NB4 (cell line): ENCODE data around the gene RGS2.

Source experiments
- DNase-seq: peaks from one replicate; pipeline ENCODE4 v3.0.0; 2010; ENCODE audit warnings: low read depth
- H3K4me3 ChIP-seq: one replicate; pipeline ENCODE4 v1.5.1; 2011; ENCODE audit warnings: mild to moderate bottlenecking, low read depth, low read length, moderate library complexity
- MYC ChIP-seq: IDR thresholded peaks from 2 replicates; pipeline ENCODE4 v1.6.1; 2011; ENCODE audit warnings: low read depth, low read length
- POLR2A ChIP-seq: IDR thresholded peaks from 2 replicates; pipeline ENCODE4 v1.6.1; 2011; ENCODE audit warnings: mild to moderate bottlenecking; ENCODE audit not compliant: insufficient read length; ENCODE audit errors: extremely low read depth
- TF ChIP-seq, protein P1 (sequence below): IDR thresholded peaks from one replicate; pipeline ENCODE4 v1.5.1; 2012; ENCODE audit warnings: low read depth, low read length
- TF ChIP-seq, protein P2 (sequence below): IDR thresholded peaks from 2 replicates; pipeline ENCODE4 v1.6.1; 2011; ENCODE audit warnings: low read depth, low read length

RGS2 gene, protein sequence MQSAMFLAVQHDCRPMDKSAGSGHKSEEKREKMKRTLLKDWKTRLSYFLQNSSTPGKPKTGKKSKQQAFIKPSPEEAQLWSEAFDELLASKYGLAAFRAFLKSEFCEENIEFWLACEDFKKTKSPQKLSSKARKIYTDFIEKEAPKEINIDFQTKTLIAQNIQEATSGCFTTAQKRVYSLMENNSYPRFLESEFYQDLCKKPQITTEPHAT

DNA sequence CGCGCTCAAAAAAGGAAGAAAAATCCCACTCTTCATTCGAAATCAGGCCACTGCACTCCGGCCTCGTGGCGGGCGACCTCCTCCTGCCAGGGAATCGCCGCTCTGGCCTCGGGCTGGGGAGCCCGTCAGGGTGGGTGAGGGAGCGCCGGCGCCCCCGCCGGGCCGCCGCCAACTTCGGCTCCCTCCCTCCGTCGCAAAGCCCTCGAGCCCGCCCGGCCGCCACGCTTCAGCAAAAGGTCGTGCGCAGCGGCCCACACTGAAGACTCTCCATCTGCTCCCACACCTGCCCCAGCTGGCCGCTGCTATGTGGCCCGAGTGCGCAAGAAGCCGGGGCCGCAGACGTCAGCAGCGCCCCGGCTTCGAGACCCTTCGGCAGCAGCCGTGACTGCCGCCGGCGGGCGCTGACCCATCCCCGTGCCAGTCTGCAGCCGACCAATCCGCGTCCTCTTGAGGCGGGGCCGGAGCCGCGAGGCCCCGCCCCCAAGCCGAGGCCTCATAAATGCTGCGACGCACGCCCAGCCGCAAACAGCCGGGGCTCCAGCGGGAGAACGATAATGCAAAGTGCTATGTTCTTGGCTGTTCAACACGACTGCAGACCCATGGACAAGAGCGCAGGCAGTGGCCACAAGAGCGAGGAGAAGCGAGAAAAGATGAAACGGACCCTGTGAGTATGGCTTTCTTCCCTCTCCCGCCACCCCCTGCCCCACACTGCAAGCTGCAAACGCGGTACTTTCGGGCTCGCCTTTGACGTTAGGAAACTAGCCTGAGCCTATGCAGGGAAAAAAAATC lies at the start of gene RGS2:
Gene RGS2, plus strand, starts transcription at position 522 of the 789 bp plus-strand sequence. Its CDS starts 33 bp downstream, at position 555.
- peak within 1 kb of the TSS; percentile 86 for H3K4me3 ChIP-seq
- DNase-seq = peak; percentile 92
- TF ChIP-seq, protein P1, sequence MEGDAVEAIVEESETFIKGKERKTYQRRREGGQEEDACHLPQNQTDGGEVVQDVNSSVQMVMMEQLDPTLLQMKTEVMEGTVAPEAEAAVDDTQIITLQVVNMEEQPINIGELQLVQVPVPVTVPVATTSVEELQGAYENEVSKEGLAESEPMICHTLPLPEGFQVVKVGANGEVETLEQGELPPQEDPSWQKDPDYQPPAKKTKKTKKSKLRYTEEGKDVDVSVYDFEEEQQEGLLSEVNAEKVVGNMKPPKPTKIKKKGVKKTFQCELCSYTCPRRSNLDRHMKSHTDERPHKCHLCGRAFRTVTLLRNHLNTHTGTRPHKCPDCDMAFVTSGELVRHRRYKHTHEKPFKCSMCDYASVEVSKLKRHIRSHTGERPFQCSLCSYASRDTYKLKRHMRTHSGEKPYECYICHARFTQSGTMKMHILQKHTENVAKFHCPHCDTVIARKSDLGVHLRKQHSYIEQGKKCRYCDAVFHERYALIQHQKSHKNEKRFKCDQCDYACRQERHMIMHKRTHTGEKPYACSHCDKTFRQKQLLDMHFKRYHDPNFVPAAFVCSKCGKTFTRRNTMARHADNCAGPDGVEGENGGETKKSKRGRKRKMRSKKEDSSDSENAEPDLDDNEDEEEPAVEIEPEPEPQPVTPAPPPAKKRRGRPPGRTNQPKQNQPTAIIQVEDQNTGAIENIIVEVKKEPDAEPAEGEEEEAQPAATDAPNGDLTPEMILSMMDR = peak; percentile 9
- TF ChIP-seq POLR2A (peak; percentile 98), MYC (no peak; the same call in 1 of the 2 replicates)
- TF ChIP-seq, protein P2, sequence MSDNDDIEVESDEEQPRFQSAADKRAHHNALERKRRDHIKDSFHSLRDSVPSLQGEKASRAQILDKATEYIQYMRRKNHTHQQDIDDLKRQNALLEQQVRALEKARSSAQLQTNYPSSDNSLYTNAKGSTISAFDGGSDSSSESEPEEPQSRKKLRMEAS = no peak; the same call in 1 of the 2 replicates

DNA sequence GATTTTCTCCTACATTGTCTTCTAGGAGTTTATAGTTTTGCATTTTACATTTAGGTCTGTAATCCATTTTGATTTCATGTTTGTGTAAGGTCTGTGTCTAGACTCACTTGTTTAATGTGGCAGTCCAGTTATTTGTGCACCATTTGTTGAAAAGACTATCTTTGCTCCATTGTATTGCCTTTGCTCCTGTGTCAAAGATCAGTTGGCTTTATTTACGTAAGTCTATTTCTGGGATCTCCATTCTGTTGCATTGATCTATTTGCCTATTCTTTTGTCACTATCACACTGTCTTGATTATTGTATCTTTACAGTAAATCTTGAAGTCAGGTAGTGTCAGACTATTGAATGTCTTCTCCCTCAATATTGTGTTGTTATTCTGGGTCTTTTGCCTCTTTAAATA lies 49.7 kb upstream of the RGS2 start:
- no peak for TF ChIP-seq MYC
- no peak for TF ChIP-seq POLR2A
- TF ChIP-seq, protein P1 = no peak
- TF ChIP-seq, protein P2 = no peak
- H3K4me3 ChIP-seq = no peak overlapping the region

DNA sequence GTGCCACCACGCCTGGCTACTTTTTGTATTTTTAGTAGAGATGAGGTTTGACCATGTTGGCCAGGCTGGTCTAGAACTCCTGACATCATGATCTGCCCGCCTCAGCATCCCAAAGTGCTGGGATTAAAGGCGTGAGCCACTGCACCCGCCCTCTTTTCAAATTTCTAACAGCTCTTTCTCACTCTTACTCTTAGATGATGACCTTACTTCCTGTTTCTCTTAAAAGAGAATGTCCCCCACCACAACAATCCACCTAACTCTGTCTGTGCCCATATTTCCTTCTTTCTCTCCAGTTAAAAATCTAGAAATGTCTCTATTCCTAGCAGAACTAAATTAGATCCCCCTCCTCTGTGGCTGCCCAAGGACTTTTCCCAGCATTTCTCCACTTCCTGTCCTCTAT lies 46.6 kb upstream of the RGS2 start:
- no peak overlapping the region for H3K4me3 ChIP-seq
- no peak for DNase-seq
- TF ChIP-seq, protein P1 = no peak
- TF ChIP-seq POLR2A (no peak), MYC (no peak)
- TF ChIP-seq, protein P2 = no peak

More for the DNA sequence above, 49.7 kb upstream of the RGS2 start:
- DNase-seq = no peak

DNA sequence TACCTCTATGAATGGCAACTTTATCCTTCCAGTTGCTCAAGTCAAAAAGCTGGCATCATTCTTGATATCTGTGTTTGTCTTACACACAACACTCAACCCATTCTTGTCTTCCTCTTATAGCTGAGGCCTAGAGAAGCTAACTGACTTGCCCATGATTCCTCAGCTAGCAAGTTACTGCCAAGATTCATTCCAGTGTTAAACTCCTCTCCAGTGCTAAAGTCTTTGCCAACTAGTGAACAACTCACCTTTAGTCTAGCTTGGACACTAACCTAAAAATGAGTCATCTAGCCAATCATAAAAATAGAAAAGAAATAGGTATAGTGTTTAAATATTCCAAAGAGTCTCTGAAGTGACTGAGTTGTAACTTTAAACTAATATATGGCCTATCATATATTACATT lies 45.6 kb upstream of the RGS2 start:
- no peak for DNase-seq
- TF ChIP-seq, protein P1 = no peak
- TF ChIP-seq, protein P2 = no peak
- TF ChIP-seq POLR2A = no peak
- TF ChIP-seq MYC = no peak
- no peak overlapping the region for H3K4me3 ChIP-seq

DNA sequence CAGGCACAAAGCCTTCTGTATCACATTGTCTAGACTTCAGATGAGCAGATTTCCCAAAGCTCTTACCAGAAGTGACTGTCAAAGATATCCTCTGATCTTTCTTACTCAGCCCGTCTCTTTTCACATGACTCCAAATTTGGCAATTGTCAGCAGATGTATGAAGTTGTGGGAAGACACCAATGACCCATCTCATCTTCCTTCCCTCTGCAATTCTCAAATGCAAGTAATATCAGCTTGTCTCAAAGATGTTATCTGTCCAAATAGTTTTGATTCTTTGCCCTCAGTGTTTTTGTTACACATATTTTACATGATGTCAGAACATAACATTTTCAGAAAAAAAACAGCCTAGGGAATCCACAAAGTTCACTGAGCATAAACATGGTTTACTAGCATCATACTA lies 45.1 kb upstream of the RGS2 start:
- TF ChIP-seq, protein P2 = no peak
- TF ChIP-seq MYC (no peak), POLR2A (no peak)
- TF ChIP-seq, protein P1 = no peak
- no peak for DNase-seq
- no peak overlapping the region for H3K4me3 ChIP-seq
